OCI-LY7 (cell line): ENCODE data around the gene RNF17. TPM values are rescaled to one million over a fixed set of nuclear protein-coding genes. Genes with fewer than 3 reads are reported as not detected.

Experiments
- BruUV-seq: library from RNA; stranded (reverse); fragments of 400-500 nt; replicated peaks from 2 replicates; lab custom pipeline; 2021; lab: Mats Ljungman, UMichigan
- CTCF ChIA-PET: fragments of 300-600 bp; sonication (Branson Sonifier 250); formaldehyde crosslinking; loops from one replicate; lab custom pipeline; 2022; ENCODE audit warnings: antibody characterized with exemption; ENCODE audit not compliant: unreplicated experiment; lab: Charles Lee
- POLR2A ChIA-PET: fragments of 300-600 bp; sonication (Branson Sonifier 250); formaldehyde crosslinking; loops from one replicate; lab custom pipeline; 2022; ENCODE audit warnings: antibody characterized with exemption; lab: Charles Lee
- DNase-seq: peaks from one replicate; pipeline ENCODE4 v3.0.0-alpha.2; 2015; ENCODE audit warnings: low spot score
- H2AFZ ChIP-seq: fragments of 200-600 bp; sonication (generic), shearing (Covaris generic); 2 replicates; pipeline ENCODE4 v1.6.1; 2014; ENCODE audit warnings: mild to moderate bottlenecking, antibody characterized with exemption, low read length, moderate library complexity
- H3K27ac ChIP-seq: fragments of 200-600 bp; sonication (generic); 2 replicates; pipeline ENCODE4 v1.5.1; 2014; ENCODE audit warnings: mixed run types, low read depth, mild to moderate bottlenecking, moderate library complexity, low read length, inconsistent platforms; ENCODE audit not compliant: poor library complexity, severe bottlenecking
- H3K36me3 ChIP-seq: fragments of 200-600 bp; sonication (generic); 2 replicates; pipeline ENCODE4 v1.6.1; 2014; ENCODE audit warnings: mild to moderate bottlenecking, antibody characterized with exemption, low read length, moderate library complexity, mixed read lengths; ENCODE audit not compliant: insufficient read depth
- H3K4me1 ChIP-seq: fragments of 200-600 bp; sonication (generic); 2 replicates; pipeline ENCODE4 v1.5.1; 2014; ENCODE audit warnings: mild to moderate bottlenecking, low read length; ENCODE audit not compliant: insufficient read depth, poor library complexity, severe bottlenecking
- H3K4me2 ChIP-seq: fragments of 200-600 bp; sonication (generic); 2 replicates; pipeline ENCODE4 v1.6.1; 2014; ENCODE audit warnings: mild to moderate bottlenecking, low read length
- H3K4me3 ChIP-seq: fragments of 200-600 bp; sonication (generic); 2 replicates; pipeline ENCODE4 v1.5.1; 2014; ENCODE audit warnings: mild to moderate bottlenecking, low read depth, low read length; ENCODE audit not compliant: poor library complexity, severe bottlenecking
- H3K79me2 ChIP-seq: fragments of 200-600 bp; sonication (generic); 2 replicates; pipeline ENCODE4 v1.6.1; 2016; ENCODE audit warnings: low read depth, mild to moderate bottlenecking, low read length, moderate library complexity, mixed read lengths; ENCODE audit not compliant: insufficient read depth
- H3K9me2 ChIP-seq: fragments of 200-600 bp; sonication (generic); 2 replicates; pipeline ENCODE4 v1.6.1; 2016; ENCODE audit warnings: mild to moderate bottlenecking, low read length, mixed read lengths; ENCODE audit not compliant: insufficient read depth
- H3K9me3 ChIP-seq: fragments of 200-600 bp; sonication (generic); 2 replicates; pipeline ENCODE4 v1.6.1; 2014; ENCODE audit warnings: mild to moderate bottlenecking, mixed run types, low read length, mixed read lengths
- H4K20me1 ChIP-seq: fragments of 200-600 bp; sonication (generic); 2 replicates; pipeline ENCODE4 v1.6.1; 2014; ENCODE audit warnings: mild to moderate bottlenecking, antibody characterized with exemption, low read length, moderate library complexity, mixed read lengths; ENCODE audit not compliant: insufficient read depth
- EZH2phosphoT487 ChIP-seq: fragments of 200-600 bp; sonication (generic); IDR thresholded peaks from 2 replicates; pipeline ENCODE4 v1.6.1; 2018; ENCODE audit warnings: low read depth, borderline replicate concordance, mild to moderate bottlenecking, mixed run types, antibody characterized with exemption, low read length, moderate library complexity, mixed read lengths
- intact Hi-C: fragments of 100-400 bp; cut with micrococcal nuclease; formaldehyde crosslinking; loops from one replicate; pipeline ENCODE4 v1.10.0; 2022; ENCODE audit not compliant: unreplicated experiment
- total RNA-seq, 2 experiments: library from RNA; depleted of rRNA in 1 of 2; stranded (reverse); fragments of >200 nt in 1 of 2; shearing (Covaris generic) in 1 of 2; gene quantifications; 2 replicates each; pipeline ENCODE4 v1.2.3, GENCODE V29; 2014 to 2022
- TF ChIP-seq, protein P1 (sequence below): fragments of 200-600 bp; sonication (generic); conservative IDR thresholded peaks from 2 replicates; pipeline ENCODE4 v1.5.1; 2014; ENCODE audit warnings: mild to moderate bottlenecking, antibody characterized with exemption, low read length, moderate library complexity, mixed read lengths

The RNF17 gene
- total RNA-seq, 2 experiments from 2014 or later: not detected

DNA sequence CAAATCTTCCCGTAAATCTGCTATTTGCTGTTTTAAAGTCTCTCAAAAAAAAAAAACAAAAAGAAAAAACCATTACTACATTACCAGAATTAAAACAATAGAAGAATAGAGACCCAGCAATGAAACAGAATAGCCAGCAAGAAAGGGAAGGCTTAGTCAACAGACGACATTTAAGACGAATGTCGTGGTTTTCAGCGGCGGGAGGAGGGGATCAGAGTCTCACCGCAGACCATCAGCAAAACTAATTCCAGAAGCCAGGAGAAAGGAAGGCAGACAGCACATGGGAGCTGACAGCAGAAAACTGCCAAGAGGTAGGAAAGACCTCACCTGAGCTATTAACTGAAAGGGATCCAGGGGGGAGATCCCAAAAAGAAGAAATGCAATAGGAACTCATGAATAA is 128.9 kb downstream of the RNF17 start:
- intact Hi-C loops: no loop called here
- no peak overlapping the region for H3K4me2 ChIP-seq
- no peaks in the 10 kb centered on the region for H3K9me2 ChIP-seq
- no peak overlapping the region for H3K4me3 ChIP-seq
- POLR2A ChIA-PET: interaction anchor here (0.6 to 0.8 kb wide), 3 partner anchors 9 to 1502 kb away, joined by 3 to 4 read pairs (median 3); no protein-coding TSS in a partner anchor
- CTCF ChIA-PET: no interaction called here
- no peak for TF ChIP-seq EZH2phosphoT487
- TF ChIP-seq, protein P1, sequence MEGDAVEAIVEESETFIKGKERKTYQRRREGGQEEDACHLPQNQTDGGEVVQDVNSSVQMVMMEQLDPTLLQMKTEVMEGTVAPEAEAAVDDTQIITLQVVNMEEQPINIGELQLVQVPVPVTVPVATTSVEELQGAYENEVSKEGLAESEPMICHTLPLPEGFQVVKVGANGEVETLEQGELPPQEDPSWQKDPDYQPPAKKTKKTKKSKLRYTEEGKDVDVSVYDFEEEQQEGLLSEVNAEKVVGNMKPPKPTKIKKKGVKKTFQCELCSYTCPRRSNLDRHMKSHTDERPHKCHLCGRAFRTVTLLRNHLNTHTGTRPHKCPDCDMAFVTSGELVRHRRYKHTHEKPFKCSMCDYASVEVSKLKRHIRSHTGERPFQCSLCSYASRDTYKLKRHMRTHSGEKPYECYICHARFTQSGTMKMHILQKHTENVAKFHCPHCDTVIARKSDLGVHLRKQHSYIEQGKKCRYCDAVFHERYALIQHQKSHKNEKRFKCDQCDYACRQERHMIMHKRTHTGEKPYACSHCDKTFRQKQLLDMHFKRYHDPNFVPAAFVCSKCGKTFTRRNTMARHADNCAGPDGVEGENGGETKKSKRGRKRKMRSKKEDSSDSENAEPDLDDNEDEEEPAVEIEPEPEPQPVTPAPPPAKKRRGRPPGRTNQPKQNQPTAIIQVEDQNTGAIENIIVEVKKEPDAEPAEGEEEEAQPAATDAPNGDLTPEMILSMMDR: no peak
- no peak for DNase-seq
- no peaks in the 10 kb centered on the region for H3K4me1 ChIP-seq
- no TSS peak for BruUV-seq
- H4K20me1 ChIP-seq: no peaks in the 10 kb centered on the region
- H3K79me2 ChIP-seq: no peaks in the 10 kb centered on the region
- H2AFZ ChIP-seq: no peak overlapping the region
- H3K27ac ChIP-seq: no peak overlapping the region
- H3K36me3 ChIP-seq: peaks cover 82% of the 10 kb centered on the region
- no peaks in the 10 kb centered on the region for H3K9me3 ChIP-seq

DNA sequence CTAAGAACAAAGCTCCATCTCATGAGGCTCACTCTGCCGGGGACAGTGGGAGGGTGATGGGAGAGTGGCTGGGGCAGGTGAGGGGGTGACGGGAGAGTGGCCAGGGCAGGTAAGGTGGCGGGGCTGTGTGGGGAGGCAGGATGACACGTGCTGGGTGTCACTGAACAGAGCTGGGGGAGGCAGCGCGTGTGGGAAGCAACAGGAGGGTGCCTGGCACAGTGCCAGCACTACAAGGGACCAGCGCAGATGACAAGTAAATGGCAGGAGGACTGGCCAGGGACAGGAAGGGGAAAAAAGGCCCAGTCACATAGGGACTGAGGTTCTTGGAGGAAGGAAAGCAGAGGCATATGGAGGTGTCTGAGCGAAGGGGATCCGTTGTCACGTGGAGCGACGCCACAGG is 129.9 kb downstream of the RNF17 start:
- Histone ChIP-seq H3K4me1 (no peaks in the 10 kb centered on the region), H3K4me3 (no peak overlapping the region), H3K9me3 (no peaks in the 10 kb centered on the region), H3K9me2 (no peaks in the 10 kb centered on the region), H2AFZ (no peak overlapping the region), H4K20me1 (no peaks in the 10 kb centered on the region), H3K36me3 (peaks cover 79% of the 10 kb centered on the region), H3K79me2 (no peaks in the 10 kb centered on the region), H3K27ac (no peak overlapping the region), H3K4me2 (no peak overlapping the region)
- no peak for TF ChIP-seq EZH2phosphoT487
- TF ChIP-seq, protein P1: no peak
- ChIA-PET CTCF (no interaction called here), POLR2A (no interaction called here)
- no peak for DNase-seq
- no TSS peak for BruUV-seq
- intact Hi-C loops: no loop called here

DNA sequence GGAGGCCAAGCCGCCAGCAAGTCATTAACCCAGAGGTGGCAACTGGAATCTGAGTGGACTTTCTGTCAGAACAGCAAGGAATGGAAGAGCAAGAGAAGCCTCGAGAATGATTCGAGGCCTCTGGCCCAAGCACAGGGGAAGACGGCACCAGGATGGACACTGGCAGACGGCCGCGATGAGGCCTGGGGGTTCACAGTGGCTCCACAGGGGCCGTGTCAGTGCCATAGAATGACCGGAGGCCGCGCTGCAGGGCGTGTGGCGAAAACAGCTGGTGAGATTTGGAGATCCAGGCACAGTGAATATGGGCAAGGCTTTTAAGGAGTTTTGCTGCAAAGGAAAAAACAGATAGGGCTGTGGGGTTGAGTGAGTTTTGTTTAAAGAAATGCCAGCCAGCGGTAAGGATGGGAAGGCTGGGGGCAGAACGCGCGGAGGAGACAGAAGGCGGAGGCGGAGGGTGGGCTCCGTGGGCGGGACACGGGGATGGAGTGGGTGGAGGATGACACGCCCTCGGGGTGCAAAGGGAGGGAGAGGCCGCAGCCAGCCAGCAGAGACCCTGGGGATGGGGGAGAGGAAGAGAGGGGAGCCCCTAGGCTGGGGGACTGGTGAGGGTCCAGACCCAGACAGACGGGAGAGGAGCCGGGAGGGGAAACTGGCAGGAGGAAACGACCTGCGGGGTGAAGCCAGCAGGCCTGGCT is 130.5 kb downstream of the RNF17 start:
- TF ChIP-seq, protein P1: no peak
- no peak for TF ChIP-seq EZH2phosphoT487
- ChIA-PET CTCF (no interaction called here), POLR2A (no interaction called here)
- H3K9me2 ChIP-seq: no peaks in the 10 kb centered on the region
- H3K36me3 ChIP-seq: peaks cover 80% of the 10 kb centered on the region
- H3K4me3 ChIP-seq: no peak overlapping the region
- intact Hi-C loops: no loop called here
- no peaks in the 10 kb centered on the region for H3K79me2 ChIP-seq
- no peaks in the 10 kb centered on the region for H4K20me1 ChIP-seq
- no peaks in the 10 kb centered on the region for H3K4me1 ChIP-seq
- H3K4me2 ChIP-seq: no peak overlapping the region
- BruUV-seq: no TSS peak
- no peak overlapping the region for H2AFZ ChIP-seq
- DNase-seq: no peak
- no peak overlapping the region for H3K27ac ChIP-seq
- H3K9me3 ChIP-seq: no peaks in the 10 kb centered on the region
